Osteocyte (in vitro differentiated cells): Measurements from ENCODE around the gene SH3GL3. TPM values are rescaled to one million over a fixed set of nuclear protein-coding genes. Genes with fewer than 3 reads are reported as not detected.

ENCODE experiments used
- DNase-seq: peaks from one replicate; pipeline ENCODE4 v3.0.0; 2021; ENCODE audit warnings: mixed read lengths; ENCODE audit not compliant: unreplicated experiment; ENCODE audit errors: extremely low spot score
- H3K27ac Mint-ChIP-seq: one replicate; pipeline ENCODE4 v1.8.0; 2021; ENCODE audit warnings: mild to moderate bottlenecking, mixed read lengths; ENCODE audit not compliant: unreplicated experiment
- H3K27me3 Mint-ChIP-seq: one replicate; pipeline ENCODE4 v1.8.0; 2021; ENCODE audit warnings: mixed read lengths; ENCODE audit not compliant: unreplicated experiment
- H3K36me3 Mint-ChIP-seq: one replicate; pipeline ENCODE4 v1.8.0; 2021; ENCODE audit warnings: mixed read lengths; ENCODE audit not compliant: unreplicated experiment
- H3K4me1 Mint-ChIP-seq: one replicate; pipeline ENCODE4 v1.8.0; 2021; ENCODE audit warnings: mixed read lengths; ENCODE audit not compliant: unreplicated experiment
- H3K4me3 Mint-ChIP-seq: one replicate; pipeline ENCODE4 v1.8.0; 2021; ENCODE audit warnings: mild to moderate bottlenecking, moderate library complexity, mixed read lengths; ENCODE audit not compliant: unreplicated experiment
- H3K9me3 Mint-ChIP-seq: one replicate; pipeline ENCODE4 v1.8.0; 2021; ENCODE audit warnings: mixed read lengths; ENCODE audit not compliant: unreplicated experiment
- total RNA-seq: library from RNA; stranded (reverse); gene quantifications from 2 replicates; pipeline ENCODE4 v1.2.1, GENCODE V29; 2021
- TF ChIP-seq, protein P1 (sequence below): fragments of 200-600 bp; sonication (generic); IDR thresholded peaks from 2 replicates; pipeline ENCODE4 v1.5.0; 2021; ENCODE audit warnings: antibody characterized with exemption, mild to moderate bottlenecking, moderate library complexity

Gene SH3GL3
- total RNA-seq, 1 donor from 2014 or later: not detected

- DNase-seq: no peak
- TF ChIP-seq, protein P1, sequence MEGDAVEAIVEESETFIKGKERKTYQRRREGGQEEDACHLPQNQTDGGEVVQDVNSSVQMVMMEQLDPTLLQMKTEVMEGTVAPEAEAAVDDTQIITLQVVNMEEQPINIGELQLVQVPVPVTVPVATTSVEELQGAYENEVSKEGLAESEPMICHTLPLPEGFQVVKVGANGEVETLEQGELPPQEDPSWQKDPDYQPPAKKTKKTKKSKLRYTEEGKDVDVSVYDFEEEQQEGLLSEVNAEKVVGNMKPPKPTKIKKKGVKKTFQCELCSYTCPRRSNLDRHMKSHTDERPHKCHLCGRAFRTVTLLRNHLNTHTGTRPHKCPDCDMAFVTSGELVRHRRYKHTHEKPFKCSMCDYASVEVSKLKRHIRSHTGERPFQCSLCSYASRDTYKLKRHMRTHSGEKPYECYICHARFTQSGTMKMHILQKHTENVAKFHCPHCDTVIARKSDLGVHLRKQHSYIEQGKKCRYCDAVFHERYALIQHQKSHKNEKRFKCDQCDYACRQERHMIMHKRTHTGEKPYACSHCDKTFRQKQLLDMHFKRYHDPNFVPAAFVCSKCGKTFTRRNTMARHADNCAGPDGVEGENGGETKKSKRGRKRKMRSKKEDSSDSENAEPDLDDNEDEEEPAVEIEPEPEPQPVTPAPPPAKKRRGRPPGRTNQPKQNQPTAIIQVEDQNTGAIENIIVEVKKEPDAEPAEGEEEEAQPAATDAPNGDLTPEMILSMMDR: no peak
- no peak overlapping the region for H3K4me3 Mint-ChIP-seq
- peaks cover 34% of the 10 kb centered on the region for H3K27me3 Mint-ChIP-seq
- no peak overlapping the region for H3K27ac Mint-ChIP-seq
- no peaks in the 10 kb centered on the region for H3K4me1 Mint-ChIP-seq
- H3K9me3 Mint-ChIP-seq: no peaks in the 10 kb centered on the region
- no peaks in the 10 kb centered on the region for H3K36me3 Mint-ChIP-seq
Measured at GRCh38 chr15:83654379-83655236, 207.5 kb downstream of the SH3GL3 start.

- Mint-ChIP-seq H3K4me1 (no peaks in the 10 kb centered on the region), H3K27me3 (peaks cover 34% of the 10 kb centered on the region), H3K36me3 (no peaks in the 10 kb centered on the region), H3K4me3 (no peak overlapping the region), H3K9me3 (no peaks in the 10 kb centered on the region), H3K27ac (no peak overlapping the region)
- DNase-seq: no peak
- TF ChIP-seq, protein P1: no peak
Measured at GRCh38 chr15:83655237-83655616, 208.1 kb downstream of the SH3GL3 start.

DNA sequence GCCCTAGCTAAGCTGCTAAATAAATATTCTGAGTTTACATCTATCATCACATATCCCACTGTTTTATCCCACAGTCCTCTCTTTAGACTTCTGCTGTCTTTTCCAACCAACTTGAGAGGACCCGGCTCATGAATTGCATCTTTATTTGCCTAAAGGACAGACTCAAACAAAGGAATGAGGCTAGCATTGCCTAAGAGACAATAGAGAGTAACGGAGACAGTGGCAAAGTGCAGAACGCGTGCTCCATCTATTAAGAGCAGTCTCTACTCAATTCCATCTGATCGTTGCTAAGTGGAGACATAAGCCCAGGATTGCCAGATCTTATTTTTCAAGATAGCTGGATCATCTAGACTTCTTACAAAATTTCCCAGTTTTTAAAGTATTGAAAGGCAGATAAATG is 209.1 kb downstream of the SH3GL3 start:
- no peaks in the 10 kb centered on the region for H3K4me1 Mint-ChIP-seq
- H3K27ac Mint-ChIP-seq: no peak overlapping the region
- H3K9me3 Mint-ChIP-seq: no peaks in the 10 kb centered on the region
- no peaks in the 10 kb centered on the region for H3K36me3 Mint-ChIP-seq
- TF ChIP-seq, protein P1: no peak
- no peak for DNase-seq
- H3K4me3 Mint-ChIP-seq: no peak overlapping the region
- H3K27me3 Mint-ChIP-seq: peaks cover 34% of the 10 kb centered on the region

GRCh38 chr15:83656943-83657528 is 209.9 kb downstream of the SH3GL3 start:
- Mint-ChIP-seq H3K4me1 (no peaks in the 10 kb centered on the region), H3K27ac (no peak overlapping the region), H3K4me3 (no peak overlapping the region), H3K9me3 (no peaks in the 10 kb centered on the region), H3K27me3 (peaks cover 30% of the 10 kb centered on the region), H3K36me3 (no peaks in the 10 kb centered on the region)
- no peak for DNase-seq
- TF ChIP-seq, protein P1: no peak

- H3K27me3 Mint-ChIP-seq: peaks cover 26% of the 10 kb centered on the region
- TF ChIP-seq, protein P1: no peak
- no peaks in the 10 kb centered on the region for H3K36me3 Mint-ChIP-seq
- DNase-seq: no peak
- no peaks in the 10 kb centered on the region for H3K4me1 Mint-ChIP-seq
- H3K4me3 Mint-ChIP-seq: no peak overlapping the region
- H3K9me3 Mint-ChIP-seq: no peaks in the 10 kb centered on the region
- no peak overlapping the region for H3K27ac Mint-ChIP-seq
Measured at GRCh38 chr15:83657549-83657948, 210.4 kb downstream of the SH3GL3 start.
